GM12892 (cell line): ENCODE results near the gene DNTTIP2.

Source experiments
- POLR2A ChIP-seq: IDR thresholded peaks from 2 replicates; pipeline ENCODE4 v1.6.1; 2011; ENCODE audit warnings: low read depth, low read length, control low read depth
- POLR2AphosphoS5 ChIP-seq: IDR thresholded peaks from 2 replicates; pipeline ENCODE4 v1.6.1; 2011; ENCODE audit warnings: low read depth, low read length, control low read depth

DNA sequence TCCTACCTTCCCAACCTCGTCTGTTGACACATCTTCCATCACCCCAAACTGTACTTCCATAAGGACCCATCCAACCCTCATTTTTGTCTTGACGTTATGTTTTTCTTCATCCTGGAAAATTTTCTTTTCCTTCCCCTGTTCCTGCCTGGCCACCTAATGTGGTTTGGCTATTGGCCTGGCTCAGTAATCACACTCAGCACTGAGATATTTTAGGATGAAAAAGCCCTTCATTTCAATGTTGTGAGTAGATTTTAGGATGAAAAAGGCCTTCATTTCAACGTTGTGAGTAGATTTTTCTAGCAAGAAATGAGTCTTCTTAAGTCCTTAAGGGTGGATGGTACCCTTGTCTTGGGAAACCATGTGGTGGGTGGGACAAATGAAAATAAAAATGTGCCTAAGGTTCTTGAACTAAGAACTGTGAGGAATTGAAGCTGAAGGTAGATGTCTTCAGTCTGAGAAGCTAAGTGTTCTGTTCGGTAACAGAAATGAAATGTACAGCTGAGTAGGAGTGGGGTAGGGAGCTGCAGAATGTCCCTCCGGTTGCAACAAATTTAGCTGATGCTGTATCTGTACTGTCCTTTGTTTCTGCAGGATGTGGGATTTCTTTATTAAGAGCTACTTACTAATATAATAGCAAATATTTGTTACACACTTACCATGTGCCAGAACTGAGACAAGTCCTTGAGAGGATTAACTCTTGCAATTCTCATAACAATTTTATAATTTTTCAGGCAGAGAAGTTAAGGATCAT, 36.1 kb downstream of the DNTTIP2 start:
- TF ChIP-seq POLR2A, result no peak
- no peak for TF ChIP-seq POLR2AphosphoS5
